Measurements from ENCODE around the gene VPS45. TPM values are rescaled to one million over a fixed set of nuclear protein-coding genes. Genes with fewer than 3 reads are reported as not detected.

Gene VPS45
- total and polyA plus RNA-seq, 2 experiments from 2014 or later = 53.4 to 71.2 TPM

DNA sequence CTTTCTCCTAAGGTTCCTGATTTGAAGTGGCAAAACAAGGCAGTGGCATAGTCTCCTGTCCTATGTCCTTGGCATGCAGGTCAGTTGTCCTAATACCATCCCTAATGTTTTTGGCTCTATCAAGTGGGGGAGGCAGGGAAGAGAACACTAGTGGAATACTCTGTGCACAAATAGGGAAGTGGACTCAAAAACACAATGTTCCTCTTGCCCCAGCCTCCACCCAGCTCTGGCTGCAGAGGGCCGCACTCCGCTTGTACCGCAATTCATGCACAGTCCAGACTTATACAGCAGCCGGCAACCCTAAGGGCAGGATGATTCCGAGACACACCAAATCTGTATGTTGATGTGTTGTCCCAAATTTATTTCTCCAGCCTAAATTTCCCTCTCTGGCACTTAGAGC lies 96.6 kb downstream of the VPS45 start:
- peak overlapping the region; percentile 100 for H3K27ac ChIP-seq
- TF ChIP-seq, protein P1, sequence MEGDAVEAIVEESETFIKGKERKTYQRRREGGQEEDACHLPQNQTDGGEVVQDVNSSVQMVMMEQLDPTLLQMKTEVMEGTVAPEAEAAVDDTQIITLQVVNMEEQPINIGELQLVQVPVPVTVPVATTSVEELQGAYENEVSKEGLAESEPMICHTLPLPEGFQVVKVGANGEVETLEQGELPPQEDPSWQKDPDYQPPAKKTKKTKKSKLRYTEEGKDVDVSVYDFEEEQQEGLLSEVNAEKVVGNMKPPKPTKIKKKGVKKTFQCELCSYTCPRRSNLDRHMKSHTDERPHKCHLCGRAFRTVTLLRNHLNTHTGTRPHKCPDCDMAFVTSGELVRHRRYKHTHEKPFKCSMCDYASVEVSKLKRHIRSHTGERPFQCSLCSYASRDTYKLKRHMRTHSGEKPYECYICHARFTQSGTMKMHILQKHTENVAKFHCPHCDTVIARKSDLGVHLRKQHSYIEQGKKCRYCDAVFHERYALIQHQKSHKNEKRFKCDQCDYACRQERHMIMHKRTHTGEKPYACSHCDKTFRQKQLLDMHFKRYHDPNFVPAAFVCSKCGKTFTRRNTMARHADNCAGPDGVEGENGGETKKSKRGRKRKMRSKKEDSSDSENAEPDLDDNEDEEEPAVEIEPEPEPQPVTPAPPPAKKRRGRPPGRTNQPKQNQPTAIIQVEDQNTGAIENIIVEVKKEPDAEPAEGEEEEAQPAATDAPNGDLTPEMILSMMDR (IDR thresholded peaks at IDR 0.05; ENCODE audit: low read depth, low read length) = no peak

DNA sequence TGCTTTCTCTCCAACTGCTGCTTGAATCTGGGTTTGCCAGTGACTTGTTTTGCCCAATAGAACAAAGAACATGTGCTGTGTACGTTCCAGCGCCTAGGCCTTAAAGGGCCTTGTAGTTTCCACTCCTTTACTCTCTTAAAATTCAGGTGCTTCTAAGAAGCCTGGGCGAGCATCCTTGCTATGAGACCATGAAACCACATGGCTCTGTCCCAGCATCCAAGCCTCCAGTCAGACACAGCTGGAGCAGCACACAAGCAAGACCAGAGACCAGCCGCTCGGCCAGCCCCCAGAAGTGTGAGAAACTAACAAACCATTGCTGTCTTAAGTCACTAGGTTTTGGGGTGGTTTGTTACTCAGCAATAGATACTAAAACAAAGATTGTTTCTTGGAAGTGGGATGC lies 97.2 kb downstream of the VPS45 start:
- TF ChIP-seq, protein P1 (IDR thresholded peaks at IDR 0.05; ENCODE audit: low read depth, low read length) = no peak
- DNase-seq (ENCODE audit: low read depth in 1 of 2, low spot score in 1 of 2) = no peak

More for the DNA sequence above, 96.6 kb downstream of the VPS45 start:
- no peaks in the 10 kb centered on the region for H3K27me3 ChIP-seq
- H3K4me1 ChIP-seq (ENCODE audit: low read depth) = peaks cover 33% of the 10 kb centered on the region
- H3K36me3 ChIP-seq = no peaks in the 10 kb centered on the region
- no peaks in the 10 kb centered on the region for H3K9me3 ChIP-seq (ENCODE audit: low read depth)
- no peak for DNase-seq (ENCODE audit: low read depth in 1 of 2, low spot score in 1 of 2)
- H3K4me3 ChIP-seq = no peak overlapping the region

DNA sequence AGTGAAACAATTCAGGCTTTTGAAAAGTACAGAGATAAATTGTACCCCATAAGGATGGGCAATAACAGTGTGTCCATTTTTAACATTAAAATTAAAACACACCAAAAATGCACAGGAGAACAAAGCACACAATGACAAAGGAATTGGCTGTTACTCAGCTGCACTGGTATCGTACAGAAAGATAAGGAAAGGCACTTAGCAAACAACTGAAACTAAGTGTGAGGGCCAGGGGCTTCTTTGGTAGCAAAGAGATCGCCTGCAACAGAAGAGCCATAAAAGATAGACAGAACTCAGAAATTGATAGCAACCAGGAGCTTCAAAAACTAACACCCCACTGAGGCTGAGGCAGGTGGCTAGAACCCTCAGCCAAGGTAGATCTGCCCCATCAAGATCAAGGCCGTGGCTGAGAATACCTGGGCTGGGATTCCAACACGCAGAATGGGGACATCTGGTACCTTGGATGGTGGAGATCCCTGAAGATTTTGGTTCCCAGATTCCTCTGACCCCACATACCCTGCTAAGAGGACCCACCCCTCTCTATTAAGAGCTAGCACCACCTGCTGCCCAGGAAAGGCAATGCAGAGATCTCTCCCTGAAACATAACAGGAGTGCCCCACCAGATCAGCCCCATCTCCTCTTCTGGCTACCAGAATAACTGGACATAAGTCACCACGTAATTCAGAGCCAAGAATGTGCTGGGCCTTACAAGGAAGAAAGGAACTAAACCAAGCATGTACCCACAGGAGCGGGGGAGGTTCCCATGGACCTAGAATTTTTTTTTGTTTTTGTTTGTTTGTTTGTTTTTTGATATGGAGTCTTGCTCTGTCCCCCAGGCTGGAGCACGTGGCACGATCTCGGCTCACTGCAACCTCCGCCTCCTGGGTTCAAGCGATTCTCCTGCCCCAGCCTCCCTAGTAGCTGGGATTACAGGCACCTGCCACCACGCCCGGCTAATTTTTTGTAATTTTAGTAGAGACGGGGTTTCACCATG lies 98.3 kb downstream of the VPS45 start:
- H3K36me3 ChIP-seq = no peaks in the 10 kb centered on the region

More for the DNA sequence above, 97.2 kb downstream of the VPS45 start:
- Histone ChIP-seq H3K9me3 (ENCODE audit: low read depth) (no peaks in the 10 kb centered on the region), H3K36me3 (no peaks in the 10 kb centered on the region), H3K27me3 (no peaks in the 10 kb centered on the region), H3K4me1 (ENCODE audit: low read depth) (peaks cover 33% of the 10 kb centered on the region), H3K4me3 (no peak overlapping the region), H3K27ac (peak overlapping the region; percentile 100)

DNA sequence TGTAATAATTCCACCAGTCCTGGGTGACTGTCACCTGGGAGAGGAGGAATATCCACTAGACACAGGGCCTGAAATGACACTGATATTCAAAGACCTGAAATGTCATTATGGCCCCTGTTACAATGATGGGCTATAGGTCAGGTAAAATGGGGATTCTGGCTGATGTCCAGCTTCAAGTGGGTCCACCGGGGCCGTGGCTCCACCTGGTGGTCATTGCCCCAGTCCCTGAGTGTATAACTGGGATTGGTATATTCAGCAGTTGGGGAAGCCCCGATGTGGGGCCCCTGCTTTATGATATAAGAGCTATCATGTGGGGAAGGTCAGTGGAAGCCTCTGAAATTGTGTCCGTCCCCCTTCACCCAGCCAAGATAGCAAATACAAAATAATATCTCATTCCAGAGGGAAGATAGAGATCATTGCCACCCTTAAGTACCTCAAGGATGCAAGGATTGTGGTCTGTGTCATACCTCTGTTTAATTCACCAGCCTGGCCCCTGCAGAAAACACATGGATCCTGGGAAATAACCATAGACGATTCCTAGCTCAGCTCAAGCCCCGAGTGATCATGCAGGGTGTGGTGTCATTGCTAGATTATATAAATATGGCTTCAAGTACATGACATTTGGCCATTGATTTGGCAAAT lies 101.5 kb downstream of the VPS45 start:
- Histone ChIP-seq H3K27me3 (no peaks in the 10 kb centered on the region), H3K4me3 (no peak overlapping the region), H3K36me3 (no peaks in the 10 kb centered on the region), H3K9me3 (ENCODE audit: low read depth) (no peaks in the 10 kb centered on the region), H3K27ac (no peak overlapping the region), H3K4me1 (ENCODE audit: low read depth) (peaks cover 10% of the 10 kb centered on the region)
- TF ChIP-seq, protein P1 (IDR thresholded peaks at IDR 0.05; ENCODE audit: low read depth, low read length) = peak; percentile 88
- DNase-seq (ENCODE audit: low read depth in 1 of 2, low spot score in 1 of 2) = peak; percentile 75 to 77

More for the DNA sequence above, 98.3 kb downstream of the VPS45 start:
- H3K27ac ChIP-seq = peak overlapping the region; percentile 100
- H3K9me3 ChIP-seq (ENCODE audit: low read depth) = no peaks in the 10 kb centered on the region
- TF ChIP-seq, protein P1 (IDR thresholded peaks at IDR 0.05; ENCODE audit: low read depth, low read length) = peak; percentile 90
- no peak overlapping the region for H3K4me3 ChIP-seq
- peaks cover 33% of the 10 kb centered on the region for H3K4me1 ChIP-seq (ENCODE audit: low read depth)
- DNase-seq (ENCODE audit: low read depth in 1 of 2, low spot score in 1 of 2) = peak; percentile 74 to 80
- no peaks in the 10 kb centered on the region for H3K27me3 ChIP-seq

DNA sequence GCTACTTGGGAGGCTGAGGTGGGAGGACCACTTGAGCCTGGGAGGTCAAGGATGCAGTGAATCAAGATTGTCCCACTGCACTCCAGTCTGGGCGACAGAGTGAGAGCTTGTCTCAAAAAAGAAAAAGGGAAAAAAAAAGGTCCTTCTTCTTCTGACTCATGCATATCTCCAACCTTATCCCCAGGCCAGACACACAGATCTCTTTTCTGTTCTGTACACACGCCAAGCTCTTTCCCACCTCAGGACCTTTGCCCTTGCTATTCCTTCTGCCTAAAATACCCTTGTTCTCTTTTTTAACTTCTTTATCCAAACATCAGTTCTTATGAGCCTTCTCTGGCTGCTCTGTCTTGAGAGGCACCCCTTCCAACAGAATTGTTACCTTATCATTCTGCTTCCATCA lies 104.2 kb downstream of the VPS45 start:
- DNase-seq (ENCODE audit: low read depth in 1 of 2, low spot score in 1 of 2) = no peak
- H3K27me3 ChIP-seq = no peaks in the 10 kb centered on the region
- H3K4me1 ChIP-seq (ENCODE audit: low read depth) = no peaks in the 10 kb centered on the region
- TF ChIP-seq, protein P1 (IDR thresholded peaks at IDR 0.05; ENCODE audit: low read depth, low read length) = no peak
- H3K9me3 ChIP-seq (ENCODE audit: low read depth) = no peaks in the 10 kb centered on the region
- no peak overlapping the region for H3K4me3 ChIP-seq
- H3K36me3 ChIP-seq = no peaks in the 10 kb centered on the region
- no peak overlapping the region for H3K27ac ChIP-seq
